Subcutaneous abdominal adipose tissue (tissue), 5 donors: Measurements from ENCODE around the gene INAVA.
"Not testable (repeated sequence)": the region's sequence is repeated elsewhere in the genome, so short reads cannot be mapped to it uniquely, and the experiment has no call there.

Experiments
- H3K27ac ChIP-seq: one replicate; pipeline ENCODE4 v1.7.0; 2013; ENCODE audit warnings: low read depth, mild to moderate bottlenecking, inconsistent platforms, low read length, moderate library complexity
- H3K27me3 ChIP-seq, 5 donors: one replicate each; pipeline ENCODE4 v1.7.0; 2013; ENCODE audit warnings: low read length in 5 of 5, inconsistent platforms in 1 of 5; ENCODE audit not compliant: control insufficient read depth in 5 of 5, insufficient read depth in 4 of 5
- H3K36me3 ChIP-seq, 5 donors: one replicate each; pipeline ENCODE4 v1.7.0; 2013; ENCODE audit warnings: low read length in 5 of 5; ENCODE audit not compliant: control insufficient read depth in 5 of 5, insufficient read depth in 5 of 5
- H3K4me1 ChIP-seq, 5 donors: one replicate each; pipeline ENCODE4 v1.7.0; 2013; ENCODE audit warnings: low read length in 5 of 5, mild to moderate bottlenecking in 3 of 5, moderate library complexity in 1 of 5; ENCODE audit not compliant: control insufficient read depth in 5 of 5, insufficient read depth in 5 of 5
- H3K4me3 ChIP-seq, 5 donors: one replicate each; pipeline ENCODE4 v1.7.0; 2013; ENCODE audit warnings: low read length in 5 of 5, low read depth in 1 of 5
- H3K9ac ChIP-seq, 5 donors: one replicate each; pipeline ENCODE4 v1.7.0; 2013; ENCODE audit warnings: low read length in 5 of 5, mild to moderate bottlenecking in 4 of 5, moderate library complexity in 3 of 5
- H3K9me3 ChIP-seq, 5 donors: one replicate each; pipeline ENCODE4 v1.7.0; 2013; ENCODE audit warnings: low read length in 5 of 5; ENCODE audit not compliant: control insufficient read depth in 5 of 5
- donor health status: healthy.
- donor health status: healthy.
- donor health status: healthy.
- donor health status: healthy.
- donor health status: healthy.

The INAVA gene

GRCh38 chr1:200958597-200958996, 63.9 kb downstream of the INAVA start:
- Histone ChIP-seq H3K9me3 (no peaks in the 10 kb centered on the region), H3K4me3 (no peak overlapping the region), H3K27me3 (peaks cover 0 to 10% (median 5%) of the 10 kb centered on the region in 5 donors), H3K4me1 (no peaks in the 10 kb centered on the region), H3K9ac (no peak overlapping the region), H3K27ac (no peak overlapping the region), H3K36me3 (no peaks in the 10 kb centered on the region)

- H3K36me3 ChIP-seq, result no peaks in the 10 kb centered on the region
- H3K4me3 ChIP-seq, result no peak overlapping the region
- no peaks in the 10 kb centered on the region for H3K9me3 ChIP-seq
- no peak overlapping the region for H3K9ac ChIP-seq
- H3K27me3 ChIP-seq, result peaks cover 0 to 10% (median 5%) of the 10 kb centered on the region in 5 donors
- H3K4me1 ChIP-seq, result no peaks in the 10 kb centered on the region
- no peak overlapping the region for H3K27ac ChIP-seq
Measured at GRCh38 chr1:200959411-200959921, 64.8 kb downstream of the INAVA start.

- Histone ChIP-seq H3K27me3 (peaks cover 0 to 10% (median 5%) of the 10 kb centered on the region in 5 donors), H3K27ac (no peak overlapping the region), H3K9me3 (no peaks in the 10 kb centered on the region), H3K4me1 (no peaks in the 10 kb centered on the region), H3K36me3 (no peaks in the 10 kb centered on the region), H3K4me3 (no peak overlapping the region), H3K9ac (no peak overlapping the region)
Measured at GRCh38 chr1:200960236-200960947, 65.7 kb downstream of the INAVA start.

DNA sequence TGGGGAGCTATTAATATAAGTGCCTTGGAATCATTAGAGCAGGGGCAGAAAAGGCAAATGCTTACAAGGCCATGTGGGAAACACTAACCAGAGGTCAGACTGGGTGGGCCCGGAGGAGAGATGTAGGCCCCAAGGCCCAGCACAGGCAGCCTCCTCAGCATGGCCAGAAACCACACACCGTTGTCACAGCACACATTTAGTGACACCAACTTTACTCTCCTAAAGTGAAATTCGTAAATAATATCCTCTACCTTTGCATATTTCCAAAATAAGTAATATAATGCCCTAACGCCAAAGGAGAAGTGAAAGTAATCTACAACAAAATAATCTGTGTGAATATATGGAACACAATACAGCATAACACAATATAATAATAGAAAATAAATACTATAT, 66.2 kb downstream of the INAVA start:
- no peaks in the 10 kb centered on the region for H3K4me1 ChIP-seq
- no peak overlapping the region for H3K9ac ChIP-seq
- H3K27me3 ChIP-seq, result peaks cover 0 to 10% (median 5%) of the 10 kb centered on the region in 5 donors
- H3K36me3 ChIP-seq, result no peaks in the 10 kb centered on the region
- H3K27ac ChIP-seq, result no peak overlapping the region
- H3K4me3 ChIP-seq, result no peak overlapping the region
- no peaks in the 10 kb centered on the region for H3K9me3 ChIP-seq

GRCh38 chr1:200962151-200962550, 67.5 kb downstream of the INAVA start:
- peaks cover 0 to 10% (median 5%) of the 10 kb centered on the region in 5 donors for H3K27me3 ChIP-seq
- H3K4me3 ChIP-seq, H3K9ac ChIP-seq, H3K27ac ChIP-seq, H3K9me3 ChIP-seq, H3K4me1 ChIP-seq, H3K36me3 ChIP-seq: not testable (repeated sequence)

DNA sequence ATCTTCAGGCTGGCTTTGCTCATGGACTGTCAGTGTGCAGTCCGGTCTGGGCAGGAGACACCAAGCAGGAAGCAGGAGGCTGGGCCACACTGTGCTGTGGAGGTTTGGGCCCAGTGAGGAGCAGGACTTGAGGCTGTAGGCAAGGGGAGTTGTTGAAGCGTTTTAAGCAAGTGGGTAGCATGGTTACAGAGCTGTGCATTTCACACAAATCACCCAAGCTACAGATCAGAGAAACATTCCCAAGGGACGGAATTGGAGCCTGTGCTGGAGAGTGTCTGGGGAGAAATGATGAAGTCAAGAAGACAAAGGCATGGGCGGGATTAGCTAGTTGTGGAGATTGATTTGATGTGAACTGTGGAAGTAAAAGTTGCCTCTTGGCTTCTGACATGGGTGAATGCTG, 67.9 kb downstream of the INAVA start:
- Histone ChIP-seq H3K4me1 (no peaks in the 10 kb centered on the region), H3K27ac (no peak overlapping the region), H3K36me3 (no peaks in the 10 kb centered on the region), H3K4me3 (no peak overlapping the region), H3K9ac (no peak overlapping the region), H3K27me3 (peaks cover 0 to 10% (median 5%) of the 10 kb centered on the region in 5 donors), H3K9me3 (no peaks in the 10 kb centered on the region)

GRCh38 chr1:200963076-200963475, 68.4 kb downstream of the INAVA start:
- H3K9me3 ChIP-seq, result no peaks in the 10 kb centered on the region
- H3K27ac ChIP-seq, result no peak overlapping the region
- H3K9ac ChIP-seq, result no peak overlapping the region
- no peaks in the 10 kb centered on the region for H3K36me3 ChIP-seq
- H3K27me3 ChIP-seq, result peaks cover 0 to 10% (median 5%) of the 10 kb centered on the region in 5 donors
- H3K4me3 ChIP-seq, result no peak overlapping the region
- no peaks in the 10 kb centered on the region for H3K4me1 ChIP-seq

GRCh38 chr1:200963888-200964287, 69.2 kb downstream of the INAVA start:
- not testable (repeated sequence) for H3K9ac ChIP-seq, H3K36me3 ChIP-seq, H3K27ac ChIP-seq, H3K4me1 ChIP-seq, H3K9me3 ChIP-seq, H3K4me3 ChIP-seq
- peaks cover 0 to 10% (median 5%) of the 10 kb centered on the region in 5 donors for H3K27me3 ChIP-seq
